OCI-LY7 (cell line): ENCODE results near the gene ST6GAL1. TPM values are rescaled to one million over a fixed set of nuclear protein-coding genes. Genes with fewer than 3 reads are reported as not detected.
A peak's percentile ranks its signal among the peaks of the same experiment; 100 is the strongest.

Experiments used
- BruUV-seq: library from RNA; stranded (reverse); fragments of 400-500 nt; replicated peaks from 2 replicates; lab custom pipeline; 2021; lab: Mats Ljungman, UMichigan
- CTCF ChIA-PET: fragments of 300-600 bp; sonication (Branson Sonifier 250); formaldehyde crosslinking; loops from one replicate; lab custom pipeline; 2022; ENCODE audit warnings: antibody characterized with exemption; ENCODE audit not compliant: unreplicated experiment; lab: Charles Lee
- POLR2A ChIA-PET: fragments of 300-600 bp; sonication (Branson Sonifier 250); formaldehyde crosslinking; loops from one replicate; lab custom pipeline; 2022; ENCODE audit warnings: antibody characterized with exemption; lab: Charles Lee
- DNase-seq: peaks from one replicate; pipeline ENCODE4 v3.0.0-alpha.2; 2015; ENCODE audit warnings: low spot score
- H2AFZ ChIP-seq: fragments of 200-600 bp; sonication (generic), shearing (Covaris generic); 2 replicates; pipeline ENCODE4 v1.6.1; 2014; ENCODE audit warnings: mild to moderate bottlenecking, antibody characterized with exemption, low read length, moderate library complexity
- H3K27ac ChIP-seq: fragments of 200-600 bp; sonication (generic); 2 replicates; pipeline ENCODE4 v1.5.1; 2014; ENCODE audit warnings: mixed run types, low read depth, mild to moderate bottlenecking, moderate library complexity, low read length, inconsistent platforms; ENCODE audit not compliant: poor library complexity, severe bottlenecking
- H3K36me3 ChIP-seq: fragments of 200-600 bp; sonication (generic); 2 replicates; pipeline ENCODE4 v1.6.1; 2014; ENCODE audit warnings: mild to moderate bottlenecking, antibody characterized with exemption, low read length, moderate library complexity, mixed read lengths; ENCODE audit not compliant: insufficient read depth
- H3K4me1 ChIP-seq: fragments of 200-600 bp; sonication (generic); 2 replicates; pipeline ENCODE4 v1.5.1; 2014; ENCODE audit warnings: mild to moderate bottlenecking, low read length; ENCODE audit not compliant: insufficient read depth, poor library complexity, severe bottlenecking
- H3K4me2 ChIP-seq: fragments of 200-600 bp; sonication (generic); 2 replicates; pipeline ENCODE4 v1.6.1; 2014; ENCODE audit warnings: mild to moderate bottlenecking, low read length
- H3K4me3 ChIP-seq: fragments of 200-600 bp; sonication (generic); 2 replicates; pipeline ENCODE4 v1.5.1; 2014; ENCODE audit warnings: mild to moderate bottlenecking, low read depth, low read length; ENCODE audit not compliant: poor library complexity, severe bottlenecking
- H3K79me2 ChIP-seq: fragments of 200-600 bp; sonication (generic); 2 replicates; pipeline ENCODE4 v1.6.1; 2016; ENCODE audit warnings: low read depth, mild to moderate bottlenecking, low read length, moderate library complexity, mixed read lengths; ENCODE audit not compliant: insufficient read depth
- H3K9me2 ChIP-seq: fragments of 200-600 bp; sonication (generic); 2 replicates; pipeline ENCODE4 v1.6.1; 2016; ENCODE audit warnings: mild to moderate bottlenecking, low read length, mixed read lengths; ENCODE audit not compliant: insufficient read depth
- H3K9me3 ChIP-seq: fragments of 200-600 bp; sonication (generic); 2 replicates; pipeline ENCODE4 v1.6.1; 2014; ENCODE audit warnings: mild to moderate bottlenecking, mixed run types, low read length, mixed read lengths
- H4K20me1 ChIP-seq: fragments of 200-600 bp; sonication (generic); 2 replicates; pipeline ENCODE4 v1.6.1; 2014; ENCODE audit warnings: mild to moderate bottlenecking, antibody characterized with exemption, low read length, moderate library complexity, mixed read lengths; ENCODE audit not compliant: insufficient read depth
- CTCF ChIP-seq: fragments of 200-600 bp; sonication (generic); conservative IDR thresholded peaks from 2 replicates; pipeline ENCODE4 v1.5.1; 2014; ENCODE audit warnings: mild to moderate bottlenecking, antibody characterized with exemption, low read length, moderate library complexity, mixed read lengths
- EZH2phosphoT487 ChIP-seq: fragments of 200-600 bp; sonication (generic); IDR thresholded peaks from 2 replicates; pipeline ENCODE4 v1.6.1; 2018; ENCODE audit warnings: low read depth, borderline replicate concordance, mild to moderate bottlenecking, mixed run types, antibody characterized with exemption, low read length, moderate library complexity, mixed read lengths
- intact Hi-C: fragments of 100-400 bp; cut with micrococcal nuclease; formaldehyde crosslinking; loops from one replicate; pipeline ENCODE4 v1.10.0; 2022; ENCODE audit not compliant: unreplicated experiment
- total RNA-seq, 2 experiments: library from RNA; depleted of rRNA in 1 of 2; stranded (reverse); fragments of >200 nt in 1 of 2; shearing (Covaris generic) in 1 of 2; gene quantifications; 2 replicates each; pipeline ENCODE4 v1.2.3, GENCODE V29; 2014 to 2022

The ST6GAL1 gene
- total RNA-seq, 2 experiments from 2014 or later, result 192 to 375 TPM

GRCh38 chr3:187068787-187069186 lies 138.5 kb downstream of the ST6GAL1 start:
- Histone ChIP-seq H4K20me1 (no peaks in the 10 kb centered on the region), H3K4me1 (peaks cover 94% of the 10 kb centered on the region), H2AFZ (no peak overlapping the region), H3K4me3 (no peak overlapping the region), H3K4me2 (0 out of 2 replicates have a peak overlapping the region, but pooled peaks have one; percentile 0), H3K9me2 (no peaks in the 10 kb centered on the region), H3K27ac (peak overlapping the region; percentile 99), H3K36me3 (peaks cover 92% of the 10 kb centered on the region), H3K9me3 (no peaks in the 10 kb centered on the region), H3K79me2 (peaks cover 84% of the 10 kb centered on the region)
- no peak for DNase-seq
- intact Hi-C loops, result loop anchor here (5.0 kb wide), 1 partner anchor 121 kb away; no protein-coding TSS in a partner anchor
- POLR2A ChIA-PET, result interaction anchor here (0.8 to 5.8 kb wide), 9 partner anchors 15 to 137 kb away, joined by 3 to 122 read pairs (median 5); no protein-coding TSS in a partner anchor
- no TSS peak for BruUV-seq
- TF ChIP-seq CTCF (no peak), EZH2phosphoT487 (no peak)
- CTCF ChIA-PET, result interaction anchor here (0.6 to 0.7 kb wide), 2 partner anchors 67 to 83 kb away, joined by 3 to 4 read pairs; no protein-coding TSS in a partner anchor

GRCh38 chr3:187069857-187070516 lies 139.7 kb downstream of the ST6GAL1 start:
- intact Hi-C loops, result loop anchor here (5.0 kb wide), 1 partner anchor 123 kb away; no protein-coding TSS in a partner anchor
- Histone ChIP-seq H3K79me2 (peaks cover 74% of the 10 kb centered on the region), H3K4me1 (peaks cover 82% of the 10 kb centered on the region), H3K4me3 (no peak overlapping the region), H3K9me3 (no peaks in the 10 kb centered on the region), H2AFZ (no peak overlapping the region), H3K36me3 (peaks cover 94% of the 10 kb centered on the region), H3K9me2 (no peaks in the 10 kb centered on the region), H3K27ac (peak overlapping the region; percentile 41), H4K20me1 (no peaks in the 10 kb centered on the region), H3K4me2 (no peak overlapping the region)
- DNase-seq, result no peak
- CTCF ChIA-PET, result no interaction called here
- POLR2A ChIA-PET, result interaction anchor here (0.5 to 1.5 kb wide), 7 partner anchors 14 to 747 kb away, joined by 3 to 8 read pairs (median 3); no protein-coding TSS in a partner anchor
- no TSS peak for BruUV-seq
- TF ChIP-seq CTCF (no peak), EZH2phosphoT487 (no peak)

GRCh38 chr3:187072102-187072501 lies 141.8 kb downstream of the ST6GAL1 start:
- CTCF ChIA-PET, result no interaction called here
- no peak overlapping the region for H2AFZ ChIP-seq
- BruUV-seq, result no TSS peak
- TF ChIP-seq EZH2phosphoT487 (no peak), CTCF (peak; percentile 43; the same call in 1 of the 2 replicates)
- 0 out of 2 replicates have a peak, but pooled peaks cover 4% of the 10 kb centered on the region for H4K20me1 ChIP-seq
- peak overlapping the region; percentile 4 for H3K4me3 ChIP-seq
- peaks cover 100% of the 10 kb centered on the region for H3K36me3 ChIP-seq
- H3K9me3 ChIP-seq, result no peaks in the 10 kb centered on the region
- intact Hi-C loops, result no loop called here
- H3K4me1 ChIP-seq, result peaks cover 64% of the 10 kb centered on the region
- no peaks in the 10 kb centered on the region for H3K9me2 ChIP-seq
- peak overlapping the region; percentile 65 for H3K27ac ChIP-seq
- peak; percentile 41 for DNase-seq
- peaks cover 57% of the 10 kb centered on the region for H3K79me2 ChIP-seq
- POLR2A ChIA-PET, result interaction anchor here (0.6 to 0.9 kb wide), 3 partner anchors 46 to 106 kb away, joined by 3 to 4 read pairs (median 3); partner anchors contain the start of gene RPL39L
- peak overlapping the region; percentile 56 for H3K4me2 ChIP-seq
